Left lung (tissue), 10 donors: ENCODE data around the gene TUB. TPM values are rescaled to one million over a fixed set of nuclear protein-coding genes. Genes with fewer than 3 reads are reported as not detected.

Source experiments
- ATAC-seq: fragments of 200-7000 bp; cut with Tn5 transposase; one replicate; pipeline ENCODE4 v1.9.1; 2020; ENCODE audit warnings: moderate library complexity
- DNase-seq, 4 donors: peaks; one replicate each; pipeline ENCODE4 v3.0.0-alpha.2; 2013 to 2020
- H3K27ac ChIP-seq, 2 donors: fragments of 200-600 bp; sonication (generic) in 1 of 2; one replicate each; pipeline versions ENCODE4 v1.5.0 to v1.8.0; 2020 to 2021
- H3K27me3 ChIP-seq, 2 donors: fragments of 200-600 bp; sonication (generic) in 1 of 2; one replicate each; pipeline versions ENCODE4 v1.5.0 to v1.8.0; 2020 to 2021
- H3K36me3 ChIP-seq, 2 donors: fragments of 200-600 bp; sonication (generic) in 1 of 2; one replicate each; pipeline versions ENCODE4 v1.5.0 to v1.8.0; 2020 to 2021
- H3K4me1 ChIP-seq, 2 donors: fragments of 200-600 bp; one replicate each; pipeline ENCODE4 v1.8.0; 2021
- H3K4me3 ChIP-seq, 2 donors: fragments of 200-600 bp; sonication (generic) in 1 of 2; one replicate each; pipeline versions ENCODE4 v1.5.0 to v1.8.0; 2020 to 2021; ENCODE audit warnings: mild to moderate bottlenecking in 1 of 2
- H3K9me3 ChIP-seq, 2 donors: fragments of 200-600 bp; sonication (generic) in 1 of 2; one replicate each; pipeline versions ENCODE4 v1.5.0 to v1.8.0; 2020 to 2021
- intact Hi-C, 2 donors: fragments of 100-400 bp; cut with DNase I; formaldehyde crosslinking; loops; one replicate each; pipeline versions ENCODE4 v1.11.2 to v1.14.2; 2022
- polyA plus RNA-seq, 6 donors: library from polyadenylated mRNA; unstranded; fragments of 120-200 nt; gene quantifications; one replicate each; pipeline ENCODE4 v1.2.1, GENCODE V29; 2013; ENCODE audit not compliant: insufficient read length in 6 of 6
- total RNA-seq, 2 donors: library from RNA; stranded (reverse); fragmentation: NEBNext Ultra II Directional; extraction: Animal tissue kit (Norgen Biotek cat#: 25700); gene quantifications; one replicate each; pipeline ENCODE4 v1.2.1, GENCODE V29; 2021
- TF ChIP-seq, protein P1 (sequence below), 2 donors: fragments of 200-600 bp; sonication (generic) in 1 of 2; IDR thresholded peaks; one replicate each; pipeline versions ENCODE4 v1.5.0 to v1.8.0; 2021; ENCODE audit warnings: antibody characterized with exemption in 2 of 2
- donor health status: DM: no; HTN: yes; CAD: no.
- donor health status: DM: no; HTN: no; CAD: no.

TUB gene
- total and polyA plus RNA-seq, 8 donors = 5.6 to 30.0 (median 26.9) TPM

DNA sequence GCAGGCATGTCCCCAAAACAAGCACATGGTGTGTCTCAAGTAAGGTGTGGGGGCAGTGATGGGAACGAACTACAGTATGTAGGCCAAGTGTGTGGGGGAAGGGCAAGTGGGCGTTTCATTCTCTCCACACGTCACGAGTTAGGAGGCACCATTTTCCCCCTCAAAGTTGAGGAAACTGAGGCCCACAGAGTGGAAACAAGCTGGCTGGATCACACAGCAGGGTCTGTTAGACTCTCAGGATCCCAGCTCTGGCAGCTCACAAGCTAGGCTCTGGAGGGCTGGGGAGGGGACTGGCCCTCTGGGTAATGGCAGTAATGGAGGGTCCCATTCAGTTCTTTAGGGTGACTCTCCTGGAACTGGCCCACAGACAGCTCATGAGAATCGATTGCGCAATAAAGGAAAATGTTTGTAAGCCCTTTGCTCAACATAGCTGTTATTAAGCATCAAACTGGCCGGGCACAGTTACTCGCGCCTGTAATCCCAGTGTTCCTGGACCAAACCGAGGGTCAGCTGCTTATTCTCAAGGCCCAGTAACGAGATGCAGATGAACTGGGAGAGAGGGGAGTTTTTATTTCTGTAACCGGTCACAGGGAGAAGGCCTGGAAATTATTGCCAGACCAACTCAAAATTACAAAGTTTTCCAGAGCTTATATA is 24.1 kb upstream of the TUB start:
- TF ChIP-seq, protein P1, sequence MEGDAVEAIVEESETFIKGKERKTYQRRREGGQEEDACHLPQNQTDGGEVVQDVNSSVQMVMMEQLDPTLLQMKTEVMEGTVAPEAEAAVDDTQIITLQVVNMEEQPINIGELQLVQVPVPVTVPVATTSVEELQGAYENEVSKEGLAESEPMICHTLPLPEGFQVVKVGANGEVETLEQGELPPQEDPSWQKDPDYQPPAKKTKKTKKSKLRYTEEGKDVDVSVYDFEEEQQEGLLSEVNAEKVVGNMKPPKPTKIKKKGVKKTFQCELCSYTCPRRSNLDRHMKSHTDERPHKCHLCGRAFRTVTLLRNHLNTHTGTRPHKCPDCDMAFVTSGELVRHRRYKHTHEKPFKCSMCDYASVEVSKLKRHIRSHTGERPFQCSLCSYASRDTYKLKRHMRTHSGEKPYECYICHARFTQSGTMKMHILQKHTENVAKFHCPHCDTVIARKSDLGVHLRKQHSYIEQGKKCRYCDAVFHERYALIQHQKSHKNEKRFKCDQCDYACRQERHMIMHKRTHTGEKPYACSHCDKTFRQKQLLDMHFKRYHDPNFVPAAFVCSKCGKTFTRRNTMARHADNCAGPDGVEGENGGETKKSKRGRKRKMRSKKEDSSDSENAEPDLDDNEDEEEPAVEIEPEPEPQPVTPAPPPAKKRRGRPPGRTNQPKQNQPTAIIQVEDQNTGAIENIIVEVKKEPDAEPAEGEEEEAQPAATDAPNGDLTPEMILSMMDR (IDR thresholded peaks at IDR 0.05) = no peak
- Histone ChIP-seq H3K9me3 (no peaks in the 10 kb centered on the region), H3K27ac (peak overlapping the region in 1 of 2 donors; percentile 26), H3K36me3 (no peaks in the 10 kb centered on the region), H3K4me3 (no peak overlapping the region), H3K27me3 (no peaks in the 10 kb centered on the region), H3K4me1 (no peaks in the 10 kb centered on the region)
- DNase-seq (peak in 3 of 4 donors; percentile 52 to 81 (median 73)), ATAC-seq (peak; percentile 64)
- intact Hi-C loops = no loop called here

DNA sequence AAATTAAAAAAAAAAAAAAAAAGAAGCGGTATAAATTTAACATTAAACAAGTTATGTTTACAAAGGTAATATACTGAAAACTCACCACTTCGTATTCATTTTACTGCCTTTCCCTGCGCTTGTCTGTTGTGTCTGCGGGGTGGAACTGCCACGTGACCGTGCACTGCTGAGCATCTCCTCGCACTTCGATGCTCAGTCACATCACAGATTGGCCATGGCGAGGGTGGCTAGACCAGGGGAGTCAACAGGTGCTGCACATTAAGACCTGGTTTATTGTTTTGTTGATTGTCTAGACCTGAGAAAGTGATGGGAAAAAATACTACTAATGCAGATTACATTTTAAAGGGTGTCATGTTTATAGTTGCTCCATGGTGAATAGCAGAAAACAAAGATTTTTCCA is 22.8 kb upstream of the TUB start:
- Histone ChIP-seq H3K27ac (no peak overlapping the region), H3K9me3 (no peaks in the 10 kb centered on the region), H3K27me3 (no peaks in the 10 kb centered on the region), H3K36me3 (no peaks in the 10 kb centered on the region), H3K4me1 (no peaks in the 10 kb centered on the region), H3K4me3 (no peak overlapping the region)
- intact Hi-C loops = no loop called here
- DNase-seq (no peak), ATAC-seq (no peak)
- TF ChIP-seq, protein P1 (IDR thresholded peaks at IDR 0.05) = no peak

DNA sequence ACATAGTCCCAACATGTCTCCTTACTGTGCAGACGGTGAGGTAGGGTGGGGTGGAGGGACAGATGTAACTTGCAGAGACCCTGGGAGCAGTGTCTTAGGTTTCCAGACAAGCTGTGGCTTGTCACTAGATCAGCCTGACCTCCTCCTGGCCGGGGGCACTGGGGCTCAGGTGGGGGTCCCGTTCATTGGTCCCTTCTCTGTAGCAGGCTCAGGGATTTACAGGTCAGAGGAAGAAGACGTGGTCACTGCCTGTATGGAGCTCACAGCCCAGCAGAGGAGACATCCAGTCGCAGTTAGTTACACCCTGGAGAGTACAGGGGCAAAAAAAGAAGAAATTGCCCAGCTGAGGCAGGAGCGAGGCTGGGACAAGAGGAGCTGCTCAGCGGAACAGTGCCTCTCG is 22.0 kb upstream of the TUB start:
- TF ChIP-seq, protein P1 (IDR thresholded peaks at IDR 0.05) = no peak
- no peaks in the 10 kb centered on the region for H3K9me3 ChIP-seq
- ATAC-seq = no peak
- no peak overlapping the region for H3K4me3 ChIP-seq
- intact Hi-C loops = no loop called here
- H3K36me3 ChIP-seq = no peaks in the 10 kb centered on the region
- peak in 1 of 4 donors; percentile 20 for DNase-seq
- H3K27ac ChIP-seq = no peak overlapping the region
- no peaks in the 10 kb centered on the region for H3K4me1 ChIP-seq
- no peaks in the 10 kb centered on the region for H3K27me3 ChIP-seq

DNA sequence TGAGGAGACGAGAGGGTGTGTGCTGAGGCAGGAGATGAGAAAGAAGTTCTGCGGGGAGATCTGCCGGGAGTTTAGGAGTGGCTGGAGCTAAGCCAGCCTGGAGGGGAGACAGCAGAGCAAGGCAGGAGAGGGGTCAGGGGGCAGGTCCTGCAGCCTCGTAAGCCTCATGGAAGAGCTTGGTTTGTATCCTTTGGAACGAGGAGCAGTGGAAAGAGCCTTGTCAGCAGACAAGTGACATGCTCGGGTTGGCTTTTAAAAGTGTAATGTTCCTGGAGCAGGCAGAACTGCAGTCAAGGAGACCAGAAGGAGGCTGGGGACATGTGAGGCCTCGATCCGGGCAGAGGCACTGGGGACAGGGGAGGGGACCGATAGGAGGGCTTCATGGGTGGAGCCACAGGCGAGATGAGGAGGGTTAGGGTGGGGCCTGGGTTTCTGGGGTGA is 21.4 kb upstream of the TUB start:
- Histone ChIP-seq H3K36me3 (no peaks in the 10 kb centered on the region), H3K9me3 (no peaks in the 10 kb centered on the region), H3K27me3 (no peaks in the 10 kb centered on the region), H3K4me1 (no peaks in the 10 kb centered on the region), H3K4me3 (no peak overlapping the region), H3K27ac (no peak overlapping the region)
- ATAC-seq = no peak
- intact Hi-C loops = no loop called here
- TF ChIP-seq, protein P1 (IDR thresholded peaks at IDR 0.05) = no peak
- DNase-seq = peak in 1 of 4 donors; percentile 21

DNA sequence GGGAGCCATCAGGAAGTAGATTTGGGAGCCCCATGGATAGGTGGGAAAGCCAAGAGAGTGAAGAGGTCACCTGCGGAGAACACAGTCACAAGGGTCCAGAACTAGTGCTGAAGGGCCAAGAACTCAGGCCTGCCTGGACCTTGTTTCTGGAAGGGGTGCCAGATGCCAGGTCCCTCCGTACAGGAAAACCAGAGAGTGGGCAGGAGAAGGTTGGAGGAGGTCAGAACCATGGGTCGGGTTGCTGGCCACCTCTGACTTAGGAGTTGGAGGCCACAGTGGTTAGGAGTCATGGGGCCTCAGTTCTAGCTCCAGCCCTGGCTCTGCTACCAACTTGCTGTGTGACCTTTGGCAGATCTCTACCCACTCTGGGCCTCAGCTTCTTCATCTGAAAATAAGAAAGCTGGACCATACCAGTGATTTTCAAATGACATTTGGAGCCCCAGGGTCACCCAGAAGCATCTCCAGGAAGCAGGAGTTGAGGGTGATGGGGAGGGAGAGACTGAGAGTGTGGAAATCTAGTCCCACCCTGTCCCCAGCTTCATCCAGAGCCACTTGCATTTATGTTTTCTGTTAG is 20.8 kb upstream of the TUB start:
- H3K27me3 ChIP-seq = no peaks in the 10 kb centered on the region
- intact Hi-C loops = no loop called here
- TF ChIP-seq, protein P1 (IDR thresholded peaks at IDR 0.05) = no peak
- DNase-seq (peak in 1 of 4 donors; percentile 20), ATAC-seq (no peak)
- no peaks in the 10 kb centered on the region for H3K36me3 ChIP-seq
- no peaks in the 10 kb centered on the region for H3K9me3 ChIP-seq
- no peak overlapping the region for H3K27ac ChIP-seq
- no peak overlapping the region for H3K4me3 ChIP-seq
- H3K4me1 ChIP-seq = no peaks in the 10 kb centered on the region
